GM19239 (cell line): ENCODE results near the gene CACHD1.
"Not testable (repeated sequence)": the region's sequence is repeated elsewhere in the genome, so short reads cannot be mapped to it uniquely, and the experiment has no call there.

ENCODE experiments used
- DNase-seq: peaks from one replicate; pipeline ENCODE4 v3.0.0; 2011; ENCODE audit warnings: low spot score; ENCODE audit not compliant: insufficient read length
- FAIRE-seq: peaks from 2 replicates; lab custom pipeline; 2011; peaks lifted over from hg19 to GRCh38; lab: Jason Lieb, UNC

CACHD1 gene

DNA sequence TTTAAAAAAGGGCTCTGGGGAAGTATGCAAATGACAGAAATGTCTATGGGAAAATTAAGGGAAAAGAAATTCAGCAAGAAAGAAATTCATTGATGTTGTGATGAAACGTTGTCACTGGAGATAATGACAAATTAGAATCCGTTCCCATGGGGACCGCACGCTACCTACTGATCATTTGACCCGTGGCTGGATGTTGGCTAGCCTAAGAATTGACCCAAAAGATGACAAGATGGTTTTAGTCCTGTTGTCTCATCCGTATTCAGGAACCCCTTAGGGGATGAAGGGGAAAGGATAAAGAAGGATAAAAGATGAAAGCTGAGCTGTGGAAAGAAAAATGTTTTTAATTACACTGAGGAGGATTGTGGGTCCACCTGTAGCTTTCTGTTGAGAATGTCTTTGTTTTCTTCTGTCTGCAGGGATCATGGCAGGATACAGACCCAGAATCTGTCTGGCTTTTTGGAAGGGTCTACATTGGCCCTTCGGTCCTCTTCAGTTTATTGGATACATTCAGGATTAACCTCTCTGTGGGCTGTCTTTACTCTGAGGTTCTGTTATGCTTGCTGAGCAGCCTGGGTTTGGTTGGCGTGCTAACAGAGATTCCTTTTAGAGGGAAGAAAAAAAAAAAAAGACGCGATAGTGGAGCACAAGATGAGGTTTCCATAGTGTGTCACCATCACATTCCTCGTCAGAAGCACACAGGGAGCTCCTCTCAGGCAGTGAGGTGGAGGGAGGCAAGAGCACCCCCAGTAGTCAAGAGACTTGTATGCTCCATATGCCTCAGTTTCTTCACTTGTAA lies 106.2 kb downstream of the CACHD1 start:
- FAIRE-seq (no peak), DNase-seq (no peak)

DNA sequence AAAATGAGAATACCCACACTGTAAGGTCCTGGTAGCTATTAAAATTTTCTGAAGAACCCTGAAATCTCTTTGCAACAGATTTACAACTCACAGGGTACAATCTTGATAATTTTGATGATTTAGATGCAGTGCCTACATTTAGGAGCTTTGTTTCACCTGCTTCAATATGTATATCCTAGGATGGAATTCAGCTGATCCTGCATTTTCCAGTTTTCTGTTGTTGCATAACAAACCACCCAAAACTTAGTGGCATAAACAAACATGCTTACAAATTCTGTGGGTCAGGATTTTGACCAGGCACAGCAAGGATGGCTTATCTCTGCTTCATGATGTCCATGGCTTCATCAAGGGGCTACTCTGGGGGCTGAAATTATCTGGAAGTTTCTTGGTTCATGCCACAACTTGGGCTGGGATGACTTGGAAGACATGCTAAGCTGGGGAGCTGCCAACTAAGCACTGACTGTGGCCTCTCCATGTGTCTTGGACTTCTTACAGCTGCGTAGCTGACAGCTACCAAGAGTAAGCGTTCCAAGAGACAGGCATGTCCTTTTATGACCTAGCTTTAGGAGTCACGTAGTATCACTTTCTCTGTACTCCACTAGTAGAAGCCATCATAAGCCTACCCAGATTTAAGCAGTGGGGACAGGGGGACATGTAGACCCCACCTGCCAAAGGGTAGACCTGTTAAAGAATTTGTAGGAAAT lies 108.5 kb downstream of the CACHD1 start:
- no peak for DNase-seq
- FAIRE-seq = no peak

DNA sequence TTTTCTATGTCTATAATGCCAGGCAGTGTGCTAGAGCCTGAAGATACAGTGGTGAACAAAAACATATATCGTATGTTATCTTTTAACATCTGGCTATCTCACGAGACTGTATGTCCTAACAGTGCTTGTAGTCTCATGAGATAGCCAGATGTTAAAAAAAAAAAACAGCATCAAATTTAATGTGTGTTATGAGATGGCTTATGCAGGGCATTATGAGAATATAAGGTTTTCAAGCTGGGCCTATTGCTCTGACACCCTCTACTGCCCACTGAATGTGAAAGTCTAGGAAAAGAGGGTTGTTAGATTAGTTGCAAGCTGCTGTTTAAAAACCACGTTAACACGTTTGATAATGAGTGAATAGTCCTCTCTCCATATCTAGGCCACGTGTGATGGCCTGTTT lies 109.8 kb downstream of the CACHD1 start:
- FAIRE-seq (no peak), DNase-seq (no peak)

DNA sequence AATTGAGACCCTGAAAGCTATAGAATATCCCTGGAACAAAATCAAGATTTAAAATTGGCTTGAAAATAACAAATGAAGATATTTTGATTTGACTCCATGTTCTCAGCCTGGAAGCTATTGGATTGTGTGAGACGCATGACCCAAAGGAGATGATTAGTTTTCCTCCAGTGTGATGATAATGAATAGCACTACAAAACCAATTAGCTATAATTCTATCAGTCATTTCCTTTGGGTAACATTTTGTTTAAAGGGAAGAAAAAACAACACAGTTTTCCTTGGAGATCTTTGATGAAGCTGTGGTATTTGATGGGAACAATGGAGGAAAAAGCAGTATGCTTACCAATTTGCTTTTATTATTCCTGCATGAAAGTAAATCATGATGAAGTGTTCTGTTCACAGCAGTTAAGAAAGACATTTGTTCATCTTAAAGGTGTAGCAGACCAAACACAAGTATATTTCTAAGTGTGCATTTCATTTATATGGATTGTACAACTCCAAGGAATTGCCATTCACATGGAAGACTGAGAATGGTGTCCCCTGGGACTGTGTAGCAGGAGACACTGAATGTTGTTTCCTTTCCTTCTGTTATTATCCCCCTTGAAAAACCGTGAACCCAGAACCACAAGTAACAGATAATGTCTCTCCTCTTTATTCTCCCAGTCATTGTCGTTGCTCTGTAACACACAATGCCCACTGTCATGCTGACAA lies 111.4 kb downstream of the CACHD1 start:
- FAIRE-seq (no peak), DNase-seq (no peak)

DNA sequence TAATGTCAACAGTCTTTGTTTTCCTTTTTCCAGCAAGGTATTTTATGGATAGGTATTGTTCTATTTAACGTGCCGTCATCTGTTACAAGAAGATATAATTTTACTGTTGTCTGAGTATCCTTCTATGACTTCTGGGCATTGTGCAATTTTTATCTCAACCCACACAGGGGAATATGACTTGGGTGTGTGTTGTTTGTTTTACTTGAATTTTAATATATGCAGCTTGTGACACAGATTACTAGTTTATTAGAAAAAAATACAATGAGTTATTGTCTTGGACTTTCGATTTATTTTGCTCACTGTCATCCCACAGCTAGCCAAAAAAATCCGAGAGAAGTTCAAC lies 111.9 kb downstream of the CACHD1 start:
- DNase-seq (no peak), FAIRE-seq (no peak)

DNA sequence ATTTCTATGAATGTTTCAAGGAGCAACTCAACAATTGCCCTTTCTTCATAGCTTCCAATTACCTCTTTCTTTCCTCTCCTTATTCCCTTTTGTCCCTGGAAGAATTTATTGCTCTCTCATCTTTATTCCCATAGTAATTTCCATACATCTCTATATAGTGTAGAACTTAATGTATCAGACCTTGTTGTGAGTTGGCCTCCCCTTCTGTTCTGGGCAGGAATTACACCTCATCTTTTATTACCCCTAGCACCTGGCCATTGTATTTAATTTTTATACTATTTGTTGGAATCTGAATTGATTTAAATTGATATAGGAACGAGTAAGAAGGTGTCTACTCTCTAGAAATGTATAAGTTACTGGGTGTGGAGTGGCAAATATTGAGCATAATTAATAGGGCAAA lies 114.5 kb downstream of the CACHD1 start:
- DNase-seq = no peak
- FAIRE-seq = no peak

DNA sequence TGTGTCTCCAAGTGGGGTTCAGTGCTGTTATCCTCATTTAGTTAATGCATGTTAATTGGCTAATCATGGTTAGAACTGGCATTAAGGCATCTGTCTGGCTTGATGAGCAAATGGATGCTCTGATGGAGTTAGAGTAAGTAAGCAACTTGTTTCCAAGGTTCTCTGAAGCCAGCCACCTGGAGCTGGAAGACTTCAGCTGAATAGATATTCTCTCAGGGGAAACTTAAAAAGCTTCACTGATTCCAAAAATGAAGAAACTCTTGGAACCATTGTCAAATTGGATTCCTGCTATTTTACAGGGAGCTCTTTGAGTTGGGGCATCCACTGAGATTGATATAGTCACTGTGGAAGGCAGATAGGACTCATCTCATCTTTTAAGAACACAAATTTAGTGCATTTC lies 118.9 kb downstream of the CACHD1 start:
- no peak for FAIRE-seq
- DNase-seq = no peak

DNA sequence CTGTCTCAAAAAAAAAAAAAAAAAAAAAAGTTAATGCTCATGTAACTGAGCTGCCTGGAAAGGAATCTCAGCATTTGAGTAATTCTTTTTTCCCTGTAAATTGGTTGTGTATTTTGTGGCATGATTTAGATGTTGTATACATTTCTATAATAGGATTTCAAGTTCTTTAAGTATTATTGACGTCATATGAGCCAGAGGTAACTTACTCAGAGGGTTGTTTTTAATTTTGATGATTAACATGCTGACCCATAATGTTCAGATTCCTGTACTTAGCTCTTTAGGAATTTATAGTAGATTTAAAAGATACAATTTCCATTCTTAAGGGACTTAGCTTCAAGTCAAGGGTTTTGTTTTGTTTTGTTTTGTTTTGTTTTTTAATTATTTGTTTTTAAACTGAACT lies 120.4 kb downstream of the CACHD1 start:
- DNase-seq (no peak), FAIRE-seq (no peak)

DNA sequence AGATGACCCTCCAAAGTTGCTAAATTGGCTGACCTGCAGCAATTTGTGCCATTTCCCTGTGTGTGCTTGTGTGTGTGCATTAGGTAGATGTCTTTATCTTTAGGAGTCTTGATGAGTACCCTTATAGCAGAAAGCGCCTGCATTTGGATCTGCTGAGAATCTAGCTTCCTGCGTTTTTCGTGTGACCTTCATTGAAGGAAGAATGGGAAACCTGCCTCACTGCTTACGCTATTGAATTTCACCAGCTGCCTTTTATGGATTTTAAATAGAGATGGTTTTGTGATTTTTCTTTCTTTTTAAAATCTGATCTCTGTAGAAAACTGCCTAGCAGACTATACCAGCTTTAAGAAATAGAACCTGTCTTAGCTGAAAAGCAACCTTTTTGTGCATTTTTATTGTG lies 124.5 kb downstream of the CACHD1 start:
- no peak for DNase-seq
- no peak for FAIRE-seq

DNA sequence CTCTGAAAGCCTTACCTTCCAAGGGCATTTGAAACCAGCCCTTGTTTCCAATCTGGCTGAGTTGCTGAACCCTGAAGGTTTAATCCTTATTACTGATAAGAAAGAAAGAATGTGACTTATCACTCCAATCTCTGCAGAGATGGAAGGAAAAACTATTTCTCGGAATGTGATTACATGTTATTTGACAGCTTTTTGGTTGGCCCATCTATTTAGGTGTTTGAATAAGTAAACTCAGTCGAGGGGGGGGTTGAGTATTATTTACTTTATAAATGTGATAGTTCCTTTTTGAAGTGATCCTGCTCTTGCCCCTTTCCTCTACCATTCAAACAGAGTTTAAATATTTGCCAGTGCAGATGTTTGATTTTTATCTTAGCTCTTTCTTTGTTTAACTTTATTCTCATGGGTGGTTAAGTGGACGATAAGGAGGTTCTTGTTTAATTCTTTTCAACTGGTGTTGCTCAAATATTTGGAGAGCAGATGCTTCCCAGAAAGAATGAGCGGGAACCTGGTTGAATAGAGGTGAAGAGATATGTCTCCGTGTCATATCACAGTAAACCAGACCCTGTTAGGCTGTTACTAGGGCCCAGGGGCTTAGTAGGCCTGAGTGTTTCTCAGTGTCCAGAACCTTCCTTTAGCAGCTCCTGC lies 126.1 kb downstream of the CACHD1 start:
- no peak for FAIRE-seq
- no peak for DNase-seq

DNA sequence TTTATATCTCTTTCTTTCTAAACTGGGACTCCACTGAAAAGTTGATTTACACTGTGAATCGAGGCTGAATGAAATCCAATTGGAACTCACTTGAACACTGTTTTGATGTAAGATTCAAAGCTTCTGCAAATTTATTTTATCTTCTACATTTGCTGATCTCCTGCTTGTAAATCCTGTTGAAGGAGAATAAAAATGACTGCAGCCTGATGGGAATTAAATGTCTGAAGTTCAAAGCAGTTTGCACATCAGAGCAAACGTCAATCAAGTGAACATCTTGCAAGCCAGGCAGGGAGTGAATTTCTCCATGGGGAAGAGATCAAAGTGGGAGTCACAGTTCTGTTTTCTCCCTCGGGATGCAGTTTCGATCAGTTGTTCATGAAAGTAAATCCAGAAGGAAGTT lies 127.2 kb downstream of the CACHD1 start:
- DNase-seq (no peak), FAIRE-seq (no peak)

DNA sequence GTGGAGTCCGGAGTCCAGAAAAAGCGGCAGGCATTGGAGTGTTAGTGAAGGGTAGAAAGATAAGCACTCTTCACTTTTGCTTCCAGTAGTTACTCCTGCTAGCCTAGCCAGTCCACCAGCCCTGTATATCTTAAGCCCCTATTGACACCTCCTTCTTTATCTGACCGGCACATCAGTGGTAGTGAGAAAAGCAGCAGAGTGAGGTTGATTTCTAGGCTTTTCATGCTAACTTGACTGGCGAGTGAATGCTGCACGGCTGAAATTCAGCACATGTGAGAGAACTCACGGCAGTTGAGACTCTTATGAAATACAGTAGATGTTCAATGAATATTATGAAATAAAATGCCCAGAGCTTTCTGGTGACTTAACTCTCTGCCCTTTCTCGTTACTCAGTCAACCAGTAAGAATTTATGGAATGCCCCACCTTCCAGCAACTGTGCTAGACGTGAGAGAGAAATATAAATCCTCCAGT lies 128.2 kb downstream of the CACHD1 start:
- DNase-seq (no peak), FAIRE-seq (no peak)

DNA sequence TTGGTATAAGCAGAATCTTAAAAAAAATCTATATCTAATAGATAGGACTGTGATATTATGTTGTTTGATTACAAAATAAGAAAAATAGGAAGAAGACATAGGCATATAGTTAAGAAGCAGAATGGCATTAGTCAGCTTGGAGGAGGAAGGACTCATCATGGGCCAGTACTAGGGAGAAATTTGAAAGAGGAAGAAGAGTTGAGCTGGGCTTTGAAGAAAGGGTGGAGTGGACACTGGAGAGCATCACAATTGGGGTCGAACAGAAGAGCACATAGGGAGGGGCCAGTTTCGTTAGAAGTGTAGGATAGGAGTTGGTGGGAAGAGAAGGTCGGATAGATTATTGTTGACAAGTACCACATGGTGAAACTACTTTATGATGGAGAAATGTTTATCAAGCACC lies 129.3 kb downstream of the CACHD1 start:
- FAIRE-seq (no peak), DNase-seq (no peak)

DNA sequence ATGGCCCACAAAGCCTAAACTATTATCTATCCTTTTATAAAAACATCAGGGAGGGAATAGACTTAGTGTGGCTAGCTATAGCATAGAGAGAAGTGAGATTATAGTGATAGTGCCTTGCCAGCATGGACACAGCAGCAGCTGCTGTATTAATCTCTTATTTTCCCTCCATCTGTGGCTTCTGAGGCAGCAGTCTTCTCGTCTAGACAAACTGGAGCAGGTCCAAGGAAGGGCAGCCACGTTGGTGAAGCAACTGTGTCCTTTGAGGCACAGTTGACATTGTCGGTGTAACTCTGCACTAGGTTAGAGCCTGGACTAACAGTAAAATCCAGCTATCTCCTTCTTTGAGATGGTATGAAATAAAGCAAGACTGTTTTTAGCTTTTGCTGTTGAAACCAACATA lies 131.3 kb downstream of the CACHD1 start:
- FAIRE-seq (no peak), DNase-seq (no peak)

DNA sequence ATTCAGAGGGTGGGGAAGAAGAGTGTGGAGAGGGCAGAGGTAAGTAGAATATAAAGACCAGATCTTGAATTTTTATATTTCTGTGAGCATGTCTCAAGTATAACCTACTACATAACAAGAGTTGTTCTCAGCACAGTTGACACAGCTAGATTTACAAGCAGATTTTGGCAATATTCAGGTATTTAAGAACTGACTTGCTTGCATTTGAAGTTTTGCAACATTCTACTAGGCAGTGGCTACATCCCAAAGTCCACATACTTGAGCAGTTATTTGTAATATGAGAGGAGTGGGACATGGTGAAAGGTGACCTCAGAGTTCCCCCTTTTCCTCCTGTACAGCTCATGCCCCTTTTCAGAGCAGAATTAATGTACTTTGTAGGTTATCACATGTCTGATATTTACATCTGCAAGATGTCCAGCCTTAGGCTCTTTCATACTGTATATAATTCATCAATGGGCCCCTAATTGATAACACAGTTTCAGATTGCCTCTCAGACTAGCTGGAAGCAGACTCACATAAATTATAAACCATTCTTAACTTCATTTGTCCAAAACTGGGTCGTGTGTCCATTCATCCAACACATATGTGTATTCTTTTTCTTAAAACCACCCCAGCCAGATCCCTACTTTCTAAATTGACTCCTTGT lies 138.2 kb downstream of the CACHD1 start:
- DNase-seq = no peak
- no peak for FAIRE-seq

DNA sequence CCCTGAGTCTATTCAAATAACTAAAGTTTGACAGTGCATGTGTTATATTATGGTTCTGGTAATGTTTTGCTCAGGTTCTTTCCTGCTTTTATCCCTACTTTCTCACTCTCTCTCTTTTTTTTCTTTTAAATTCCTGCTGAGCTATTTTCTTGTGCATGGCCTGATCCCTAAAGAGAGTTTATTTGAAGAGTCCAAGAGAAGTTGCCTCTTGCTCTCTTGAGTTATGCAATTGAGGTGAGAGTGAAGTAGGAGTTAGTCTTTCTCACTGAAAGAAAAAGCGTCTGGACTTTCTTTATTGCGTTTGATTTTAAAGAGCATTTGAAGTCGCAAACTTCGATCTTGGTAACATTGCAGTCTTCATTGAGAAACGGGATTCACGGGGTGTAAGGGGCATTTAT lies 138.7 kb downstream of the CACHD1 start:
- no peak for FAIRE-seq

DNA sequence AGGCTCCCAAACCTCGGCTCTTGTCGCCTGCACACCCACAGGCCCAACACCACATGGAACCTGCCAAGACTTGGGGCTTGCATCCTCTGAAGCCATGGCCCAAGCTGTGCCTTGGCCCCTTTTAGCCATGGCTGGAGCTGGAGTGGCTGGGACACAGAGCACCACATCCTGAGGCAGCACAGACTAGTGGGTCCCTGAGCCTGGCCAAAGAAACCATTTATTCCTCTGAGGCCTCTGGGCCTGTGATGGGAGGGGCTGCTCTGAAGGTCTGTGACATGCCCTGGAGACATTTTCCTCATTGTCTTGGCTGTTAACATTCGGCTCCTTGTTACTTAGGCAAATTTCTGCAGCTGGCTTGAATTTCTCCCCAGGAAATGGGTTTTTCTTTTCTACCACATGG lies 141.0 kb downstream of the CACHD1 start:
- FAIRE-seq = not testable (repeated sequence)

More for the DNA sequence above, 138.7 kb downstream of the CACHD1 start:
- DNase-seq = no peak

DNA sequence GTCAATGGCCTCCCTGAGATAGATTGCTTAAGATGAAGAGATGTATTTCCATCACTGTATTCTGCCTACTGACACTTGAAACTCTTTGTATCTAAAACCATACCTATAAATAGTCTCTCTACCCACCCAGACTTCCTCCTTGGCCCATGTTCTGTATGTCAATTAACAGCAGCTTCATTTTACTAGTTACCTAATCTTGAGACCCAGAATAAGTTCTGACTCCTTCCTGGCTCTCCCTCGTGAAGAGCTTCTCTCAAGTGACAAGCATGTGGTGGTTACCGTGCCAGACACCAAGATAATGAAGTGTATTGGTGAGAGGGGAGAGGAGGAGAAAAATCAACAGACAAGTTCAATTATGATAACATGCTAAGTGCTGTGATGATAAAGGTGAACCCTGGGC lies 146.1 kb downstream of the CACHD1 start:
- no peak for DNase-seq

More for the DNA sequence above, 141.0 kb downstream of the CACHD1 start:
- not testable (repeated sequence) for DNase-seq

DNA sequence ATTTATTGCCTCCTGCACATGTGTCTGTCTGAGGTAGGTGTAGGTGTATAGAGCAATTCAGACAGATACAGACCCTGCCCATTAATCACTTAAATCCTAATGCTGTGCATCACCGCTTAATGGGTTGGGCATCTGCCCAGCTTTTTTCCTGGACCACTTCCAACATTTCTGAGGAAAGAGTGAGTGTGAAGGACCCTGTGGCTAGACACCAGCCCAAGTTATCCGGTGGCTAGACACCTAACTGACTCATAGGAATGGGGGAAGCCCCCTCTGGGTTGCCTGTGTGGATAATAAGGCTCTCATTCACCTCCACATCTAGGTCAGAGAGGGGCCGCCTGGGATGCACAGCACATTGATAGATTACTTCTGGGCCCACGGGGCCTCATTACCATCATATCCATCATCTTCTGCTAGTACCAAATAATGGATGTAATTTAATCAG lies 153.8 kb downstream of the CACHD1 start:
- FAIRE-seq = no peak
- no peak for DNase-seq

More for the DNA sequence above, 146.1 kb downstream of the CACHD1 start:
- FAIRE-seq = no peak

DNA sequence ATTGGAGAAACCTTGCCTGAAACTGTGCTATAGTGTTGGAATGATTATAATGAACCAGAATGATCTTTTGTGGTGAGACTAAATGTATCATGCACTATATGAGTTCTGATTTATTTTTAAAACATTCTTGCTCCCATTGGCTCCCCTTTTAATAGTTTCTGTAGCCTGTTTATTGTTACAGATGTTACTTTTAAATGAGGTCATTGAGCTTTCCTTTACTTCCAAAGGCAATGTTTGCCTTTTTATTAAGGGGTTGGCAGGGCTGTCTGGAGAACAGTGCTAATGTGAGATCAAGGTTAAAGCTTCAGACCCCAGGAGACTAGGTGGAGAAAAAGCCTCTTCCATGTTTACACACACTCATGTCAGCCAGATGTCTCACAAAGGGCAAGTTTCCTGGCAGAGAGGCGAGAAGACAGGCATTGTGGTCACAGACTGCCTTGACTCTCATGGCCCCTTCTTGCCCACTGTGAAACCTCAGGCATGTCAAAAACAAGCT lies 154.3 kb downstream of the CACHD1 start:
- FAIRE-seq (no peak), DNase-seq (no peak)
